Spinal cord (tissue), 10 donors: ENCODE data around the gene PAFAH1B2. TPM values are rescaled to one million over a fixed set of nuclear protein-coding genes. Genes with fewer than 3 reads are reported as not detected.

ENCODE experiments used
- DNase-seq, 6 donors: peaks; one replicate each; pipeline versions ENCODE4 v3.0.0 to v3.0.0-alpha.2; 2013 to 2015; ENCODE audit warnings: low spot score in 6 of 6, low read depth in 4 of 6
- H3K27ac ChIP-seq: one replicate; pipeline ENCODE4 v1.5.1; 2013; ENCODE audit warnings: low read depth, low read length, control low read depth
- H3K27me3 ChIP-seq: one replicate; pipeline ENCODE4 v1.6.1; 2013; ENCODE audit warnings: low read length; ENCODE audit not compliant: control insufficient read depth, insufficient read depth
- H3K36me3 ChIP-seq: one replicate; pipeline ENCODE4 v1.6.1; 2013; ENCODE audit warnings: low read length; ENCODE audit not compliant: control insufficient read depth, insufficient read depth
- H3K4me1 ChIP-seq: one replicate; pipeline ENCODE4 v1.6.1; 2013; ENCODE audit warnings: low read length; ENCODE audit not compliant: control insufficient read depth, insufficient read depth
- H3K4me3 ChIP-seq: one replicate; pipeline ENCODE4 v1.5.1; 2013; ENCODE audit warnings: low read depth, low read length, control low read depth
- H3K9me3 ChIP-seq: one replicate; pipeline ENCODE4 v1.6.1; 2013; ENCODE audit warnings: low read length; ENCODE audit not compliant: control insufficient read depth, insufficient read depth
- WGBS: methylation state at CpG from one replicate; pipeline ENCODE4 v1.1.5; 2013; ENCODE audit warnings: missing lambda C conversion rate; ENCODE audit not compliant: insufficient coverage; 5-methylcytosine and 5-hydroxymethylcytosine counted together
- polyA plus RNA-seq, 2 donors: library from polyadenylated mRNA; unstranded; fragments of 120-200 nt; gene quantifications; one replicate each; pipeline ENCODE4 v1.2.1, GENCODE V29; 2013; ENCODE audit not compliant: insufficient read length in 2 of 2
- total RNA-seq, 2 donors: library from RNA; depleted of rRNA in 1 of 2; stranded (reverse); fragments of 120-200 nt in 1 of 2; fragments of >200 nt in 1 of 2; gene quantifications; one replicate each; pipeline versions ENCODE4 v1.2.3 to v1.2.4, GENCODE V29; 2013 to 2014
- donor health status: healthy.

PAFAH1B2 gene
- total and polyA plus RNA-seq, 4 donors = 77.3 to 196 (median 108) TPM

DNA sequence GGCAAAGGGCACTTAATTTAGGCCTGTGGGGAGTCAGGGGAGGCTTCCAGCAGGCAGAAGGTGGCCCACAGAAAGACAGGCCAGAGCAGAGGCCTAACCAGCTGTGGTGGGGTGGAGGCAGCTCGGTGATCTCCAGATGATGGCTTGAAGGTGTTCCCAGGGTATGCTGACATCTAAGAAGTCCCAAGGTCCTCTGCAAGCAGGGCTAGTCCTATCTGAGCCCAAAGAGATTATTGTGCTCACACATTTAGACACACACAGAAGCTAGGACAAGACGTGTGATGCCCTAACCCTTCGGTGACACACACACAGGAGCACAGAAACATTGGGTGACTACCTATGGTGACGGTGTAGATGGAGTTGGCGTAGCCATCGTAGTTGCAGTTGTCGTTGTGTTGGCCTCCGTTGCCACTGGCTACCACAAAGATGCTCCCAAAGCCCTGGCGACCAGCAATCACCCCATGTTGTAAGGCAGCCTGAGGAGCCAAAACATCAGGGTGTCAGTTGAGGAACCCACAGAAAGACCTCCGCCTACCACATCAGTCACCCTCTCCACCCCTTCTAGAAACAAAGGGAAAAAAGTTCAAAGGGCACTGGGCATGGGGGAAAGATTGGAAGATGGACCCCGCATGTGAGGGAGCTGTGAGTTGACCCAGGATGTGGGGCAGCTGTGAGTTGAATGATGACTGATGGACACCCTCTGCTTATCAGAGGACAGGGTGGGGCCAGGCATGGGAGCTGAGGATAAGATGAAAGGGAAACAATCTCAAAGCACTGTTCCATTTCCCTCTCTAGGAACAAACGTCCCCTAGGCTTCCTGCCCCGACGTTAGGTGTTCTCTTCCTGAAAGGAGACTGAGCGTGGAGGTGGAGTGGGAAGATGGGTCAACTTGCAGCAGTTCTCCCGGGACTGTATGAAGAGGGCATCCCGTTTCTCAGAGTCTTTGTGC is 79.9 kb downstream of the PAFAH1B2 start:
- Histone ChIP-seq H3K4me3 (no peak overlapping the region), H3K27ac (no peak overlapping the region), H3K27me3 (no peaks in the 10 kb centered on the region), H3K36me3 (peaks cover 89% of the 10 kb centered on the region), H3K9me3 (no peaks in the 10 kb centered on the region), H3K4me1 (peaks cover 27% of the 10 kb centered on the region)
- no peak for DNase-seq
- 80% methylated on average over 9 of the region's 17 CpGs for WGBS

DNA sequence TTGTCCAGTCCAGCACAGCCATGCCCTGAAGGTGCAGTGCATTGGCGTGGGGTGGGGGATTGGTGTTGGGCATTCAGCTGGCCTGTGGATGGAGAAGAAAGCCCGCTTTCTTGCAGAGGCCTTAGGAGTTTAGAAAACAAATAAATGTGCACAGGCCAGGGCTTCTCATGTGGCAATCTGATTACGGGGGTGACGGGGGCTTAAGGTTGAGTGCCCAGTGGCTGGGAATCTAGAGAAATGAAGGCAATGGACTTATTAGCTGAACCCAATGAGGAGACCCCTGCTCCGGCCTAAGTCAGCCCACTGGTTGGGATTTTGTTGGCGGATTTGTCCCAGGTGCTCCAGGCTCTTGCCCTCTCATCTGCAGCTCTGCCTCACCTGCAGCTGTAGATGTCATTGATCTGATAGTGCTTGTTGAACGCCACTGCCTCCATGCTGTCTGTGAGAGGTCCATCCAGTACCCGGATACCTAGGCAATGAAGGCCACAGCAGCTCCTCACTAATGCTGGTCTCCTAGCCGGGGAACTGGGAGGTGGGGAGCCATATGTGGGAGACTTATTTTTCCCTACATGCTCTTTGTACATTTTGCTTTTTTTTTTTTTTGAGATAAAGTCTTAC is 81.6 kb downstream of the PAFAH1B2 start:
- Histone ChIP-seq H3K27ac (no peak overlapping the region), H3K9me3 (no peaks in the 10 kb centered on the region), H3K36me3 (peaks cover 85% of the 10 kb centered on the region), H3K27me3 (no peaks in the 10 kb centered on the region), H3K4me3 (no peak overlapping the region), H3K4me1 (peaks cover 22% of the 10 kb centered on the region)
- 93% methylated on average over 5 of the region's 9 CpGs for WGBS
- no peak for DNase-seq

Other genes starting within 250 kb of the PAFAH1B2 start
- 10 to 100 TPM; 33.8 to 50.1 TPM for gene SIK3, start 45.9 kb upstream of the PAFAH1B2 start, total RNA-seq
- gene SIK3, start 45.9 kb upstream of the PAFAH1B2 start, polyA plus RNA-seq = 10 to 100 TPM; 53.5 to 61.6 TPM
- gene SIDT2, start 34.5 kb downstream of the PAFAH1B2 start, total RNA-seq = 10 to 100 TPM; 24.5 to 30.1 TPM
- 10 to 100 TPM; 42.9 to 51.7 TPM for gene SIDT2, start 34.5 kb downstream of the PAFAH1B2 start, polyA plus RNA-seq
- gene TAGLN, start 55.1 kb downstream of the PAFAH1B2 start, total RNA-seq = 100 to 1,000 TPM in 1 of 2 donors, 10 to 100 TPM in 1; 56.8 to 245 TPM
- 10 to 100 TPM; 41.8 to 47.8 TPM for gene TAGLN, start 55.1 kb downstream of the PAFAH1B2 start, polyA plus RNA-seq
- 10 to 100 TPM; 24.8 to 30.1 TPM for gene PCSK7, start 87.8 kb downstream of the PAFAH1B2 start, total RNA-seq
- 10 to 100 TPM; 35.3 to 59.6 TPM for gene PCSK7, start 87.8 kb downstream of the PAFAH1B2 start, polyA plus RNA-seq
- gene RNF214, start 88.4 kb downstream of the PAFAH1B2 start, total RNA-seq = 10 to 100 TPM; 17.2 to 17.3 TPM
- gene RNF214, start 88.4 kb downstream of the PAFAH1B2 start, polyA plus RNA-seq = 10 to 100 TPM; 23.1 to 23.8 TPM
- gene BACE1-AS, start 147.1 kb downstream of the PAFAH1B2 start, total RNA-seq = 1 to 10 TPM; 6.3 to 9.3 TPM
- 10 to 100 TPM; 22.3 to 24.7 TPM for gene BACE1-AS, start 147.1 kb downstream of the PAFAH1B2 start, polyA plus RNA-seq
- gene BACE1, start 172.0 kb downstream of the PAFAH1B2 start, total RNA-seq = 10 to 100 TPM; 34.8 to 50.3 TPM
- gene BACE1, start 172.0 kb downstream of the PAFAH1B2 start, polyA plus RNA-seq = 10 to 100 TPM; 97.8 to 99.5 TPM
- 10 to 100 TPM; 15.3 to 35.5 TPM for gene CEP164, start 183.6 kb downstream of the PAFAH1B2 start, total RNA-seq
- gene CEP164, start 183.6 kb downstream of the PAFAH1B2 start, polyA plus RNA-seq = 10 to 100 TPM; 24.0 to 41.3 TPM